ENCODE results near the gene ATP2A2.

DNA sequence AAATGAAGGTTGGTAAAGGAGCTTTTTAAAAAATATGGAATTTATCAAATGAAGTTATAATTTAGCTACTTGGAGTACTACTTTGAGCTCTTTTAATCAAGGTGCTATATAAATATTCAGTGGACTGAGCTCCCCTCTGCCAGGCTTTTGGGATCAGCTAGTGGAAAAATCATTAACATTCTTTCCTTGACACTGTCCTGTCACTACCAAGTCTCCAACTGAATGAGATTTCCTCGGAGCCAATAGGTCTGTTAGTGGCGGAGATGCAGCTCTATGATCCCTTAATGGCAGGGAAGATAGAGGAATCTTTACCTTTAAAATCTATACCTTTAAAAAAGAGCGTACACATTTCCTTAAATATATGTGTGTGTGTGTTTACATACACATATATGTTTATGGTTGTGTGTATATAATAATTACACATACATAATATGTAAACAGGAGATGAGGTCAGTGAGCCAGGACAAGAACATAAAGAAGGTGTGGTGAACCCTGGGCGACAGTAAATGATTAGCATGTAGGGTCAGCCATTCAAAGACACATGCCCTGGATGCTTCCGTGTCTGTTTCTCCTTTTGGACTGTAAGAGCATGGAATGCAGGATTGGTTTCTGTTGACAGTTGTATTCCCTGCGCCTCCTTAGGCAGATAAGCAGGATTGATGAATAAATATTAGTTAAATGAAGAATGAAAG is 47.7 kb upstream of the ATP2A2 start:
- TF ChIP-seq, protein P1, sequence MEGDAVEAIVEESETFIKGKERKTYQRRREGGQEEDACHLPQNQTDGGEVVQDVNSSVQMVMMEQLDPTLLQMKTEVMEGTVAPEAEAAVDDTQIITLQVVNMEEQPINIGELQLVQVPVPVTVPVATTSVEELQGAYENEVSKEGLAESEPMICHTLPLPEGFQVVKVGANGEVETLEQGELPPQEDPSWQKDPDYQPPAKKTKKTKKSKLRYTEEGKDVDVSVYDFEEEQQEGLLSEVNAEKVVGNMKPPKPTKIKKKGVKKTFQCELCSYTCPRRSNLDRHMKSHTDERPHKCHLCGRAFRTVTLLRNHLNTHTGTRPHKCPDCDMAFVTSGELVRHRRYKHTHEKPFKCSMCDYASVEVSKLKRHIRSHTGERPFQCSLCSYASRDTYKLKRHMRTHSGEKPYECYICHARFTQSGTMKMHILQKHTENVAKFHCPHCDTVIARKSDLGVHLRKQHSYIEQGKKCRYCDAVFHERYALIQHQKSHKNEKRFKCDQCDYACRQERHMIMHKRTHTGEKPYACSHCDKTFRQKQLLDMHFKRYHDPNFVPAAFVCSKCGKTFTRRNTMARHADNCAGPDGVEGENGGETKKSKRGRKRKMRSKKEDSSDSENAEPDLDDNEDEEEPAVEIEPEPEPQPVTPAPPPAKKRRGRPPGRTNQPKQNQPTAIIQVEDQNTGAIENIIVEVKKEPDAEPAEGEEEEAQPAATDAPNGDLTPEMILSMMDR (IDR thresholded peaks at IDR 0.05 in 2 of 3, conservative IDR thresholded peaks at IDR 0.05 in 1 of 3; ENCODE audit: borderline replicate concordance in 1 of 3, insufficient read depth in 1 of 3, low read depth in 2 of 3, low read length in 2 of 3), result no peak
- no peak for TF ChIP-seq EZH2 (IDR thresholded peaks at IDR 0.05)
- TF ChIP-seq, protein P2, sequence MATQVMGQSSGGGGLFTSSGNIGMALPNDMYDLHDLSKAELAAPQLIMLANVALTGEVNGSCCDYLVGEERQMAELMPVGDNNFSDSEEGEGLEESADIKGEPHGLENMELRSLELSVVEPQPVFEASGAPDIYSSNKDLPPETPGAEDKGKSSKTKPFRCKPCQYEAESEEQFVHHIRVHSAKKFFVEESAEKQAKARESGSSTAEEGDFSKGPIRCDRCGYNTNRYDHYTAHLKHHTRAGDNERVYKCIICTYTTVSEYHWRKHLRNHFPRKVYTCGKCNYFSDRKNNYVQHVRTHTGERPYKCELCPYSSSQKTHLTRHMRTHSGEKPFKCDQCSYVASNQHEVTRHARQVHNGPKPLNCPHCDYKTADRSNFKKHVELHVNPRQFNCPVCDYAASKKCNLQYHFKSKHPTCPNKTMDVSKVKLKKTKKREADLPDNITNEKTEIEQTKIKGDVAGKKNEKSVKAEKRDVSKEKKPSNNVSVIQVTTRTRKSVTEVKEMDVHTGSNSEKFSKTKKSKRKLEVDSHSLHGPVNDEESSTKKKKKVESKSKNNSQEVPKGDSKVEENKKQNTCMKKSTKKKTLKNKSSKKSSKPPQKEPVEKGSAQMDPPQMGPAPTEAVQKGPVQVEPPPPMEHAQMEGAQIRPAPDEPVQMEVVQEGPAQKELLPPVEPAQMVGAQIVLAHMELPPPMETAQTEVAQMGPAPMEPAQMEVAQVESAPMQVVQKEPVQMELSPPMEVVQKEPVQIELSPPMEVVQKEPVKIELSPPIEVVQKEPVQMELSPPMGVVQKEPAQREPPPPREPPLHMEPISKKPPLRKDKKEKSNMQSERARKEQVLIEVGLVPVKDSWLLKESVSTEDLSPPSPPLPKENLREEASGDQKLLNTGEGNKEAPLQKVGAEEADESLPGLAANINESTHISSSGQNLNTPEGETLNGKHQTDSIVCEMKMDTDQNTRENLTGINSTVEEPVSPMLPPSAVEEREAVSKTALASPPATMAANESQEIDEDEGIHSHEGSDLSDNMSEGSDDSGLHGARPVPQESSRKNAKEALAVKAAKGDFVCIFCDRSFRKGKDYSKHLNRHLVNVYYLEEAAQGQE (IDR thresholded peaks at IDR 0.05; ENCODE audit: low read depth), result no peak
- no peak for TF ChIP-seq POLR2A (IDR thresholded peaks at IDR 0.05; ENCODE audit: borderline replicate concordance, extremely low read depth, insufficient read depth, insufficient read length)
- no peak for TF ChIP-seq CEBPB (IDR thresholded peaks at IDR 0.05; ENCODE audit: low read depth)
- no peak for TF ChIP-seq SP1 (IDR thresholded peaks at IDR 0.05; ENCODE audit: low read depth)
- TF ChIP-seq RAD21 (IDR thresholded peaks at IDR 0.05; ENCODE audit: low read depth), result no peak
- TF ChIP-seq SIN3A (IDR thresholded peaks at IDR 0.05; ENCODE audit: low read depth), result no peak
- no peak for TF ChIP-seq JUND (IDR thresholded peaks at IDR 0.05)
- no peak for TF ChIP-seq YY1 (IDR thresholded peaks at IDR 0.05; ENCODE audit: extremely low read depth, insufficient replicate concordance, low read depth, low read length)
- TF ChIP-seq ZFX (IDR thresholded peaks at IDR 0.05), result no peak
- TF ChIP-seq POLR2AphosphoS5 (IDR thresholded peaks at IDR 0.05; ENCODE audit: low read depth, low read length), result no peak
- no peak for TF ChIP-seq EZH2phosphoT487 (IDR thresholded peaks at IDR 0.05; ENCODE audit: borderline replicate concordance)
